CD14-positive monocyte (primary cell): ENCODE data around the gene AJUBA. TPM values are rescaled to one million over a fixed set of nuclear protein-coding genes. Genes with fewer than 3 reads are reported as not detected.

Experiments
- DNase-seq, 3 donors: peaks; one replicate each; pipeline ENCODE4 v3.0.0-alpha.2; 2011 to 2022
- H2AFZ ChIP-seq: 2 replicates; pipeline ENCODE4 v1.6.0; 2012; ENCODE audit warnings: mild to moderate bottlenecking, low read depth, low read length, inconsistent platforms; ENCODE audit not compliant: insufficient read depth, poor library complexity, severe bottlenecking
- H3K27ac ChIP-seq, 2 donors: 1 replicate in 1 of 2; 2 replicates in 1 of 2; pipeline ENCODE4 v1.5.1; 2012 to 2013; ENCODE audit warnings: low read length in 2 of 2, control low read depth in 1 of 2, inconsistent platforms in 1 of 2, low read depth in 1 of 2, mild to moderate bottlenecking in 1 of 2
- H3K27me3 ChIP-seq, 2 donors: one replicate each; pipeline versions ENCODE4 v1.6.0 to v1.6.1; 2011 to 2013; ENCODE audit warnings: low read length in 2 of 2; ENCODE audit not compliant: control insufficient read depth in 2 of 2, insufficient read depth in 2 of 2
- H3K36me3 ChIP-seq, 2 donors: replicated peaks in 1 of 2; 1 replicate in 1 of 2; 2 replicates in 1 of 2; pipeline versions ENCODE4 v1.5.1 to v1.6.1; 2012 to 2013; ENCODE audit warnings: low read length in 2 of 2, control low read depth in 1 of 2, inconsistent platforms in 1 of 2, mild to moderate bottlenecking in 1 of 2; ENCODE audit not compliant: insufficient read depth in 2 of 2, control insufficient read depth in 1 of 2
- H3K4me1 ChIP-seq, 2 donors: 1 replicate in 1 of 2; 2 replicates in 1 of 2; pipeline versions ENCODE4 v1.5.1 to v1.6.1; 2012 to 2013; ENCODE audit warnings: low read length in 2 of 2, control low read depth in 1 of 2, inconsistent platforms in 1 of 2, mild to moderate bottlenecking in 1 of 2, moderate library complexity in 1 of 2; ENCODE audit not compliant: insufficient read depth in 2 of 2, control insufficient read depth in 1 of 2
- H3K4me2 ChIP-seq: replicated peaks from 2 replicates; pipeline ENCODE3; 2012; ENCODE audit warnings: low read length, moderate library complexity, mild to moderate bottlenecking; ENCODE audit not compliant: poor library complexity, severe bottlenecking; ENCODE audit errors: extremely low read depth
- H3K4me3 ChIP-seq, 3 experiments: fragments of 200-600 bp in 1 of 3; sonication (generic) in 1 of 3; replicated peaks in 1 of 3; 1 replicate in 2 of 3; 2 replicates in 1 of 3; pipeline ENCODE4 v1.5.1; 2011 to 2013; ENCODE audit warnings: low read length in 3 of 3, mild to moderate bottlenecking in 3 of 3, control low read depth in 2 of 3, low read depth in 2 of 3, inconsistent platforms in 1 of 3, moderate library complexity in 1 of 3
- H3K79me2 ChIP-seq: 2 replicates; pipeline ENCODE4 v1.6.0; 2012; ENCODE audit warnings: mild to moderate bottlenecking, control low read depth, inconsistent platforms, low read length, moderate library complexity; ENCODE audit not compliant: insufficient read depth
- H3K9ac ChIP-seq: 2 replicates; pipeline ENCODE4 v1.6.0; 2017; ENCODE audit warnings: low read length, mild to moderate bottlenecking; ENCODE audit not compliant: insufficient read depth, poor library complexity, severe bottlenecking
- H3K9me3 ChIP-seq, 2 donors: replicated peaks in 1 of 2; 1 replicate in 1 of 2; 2 replicates in 1 of 2; pipeline versions ENCODE4 v1.5.1 to v1.6.1; 2012 to 2013; ENCODE audit warnings: low read length in 2 of 2, control low read depth in 1 of 2; ENCODE audit not compliant: control insufficient read depth in 1 of 2, insufficient read depth in 1 of 2
- H4K20me1 ChIP-seq: 2 replicates; pipeline ENCODE4 v1.6.0; 2012; ENCODE audit warnings: mild to moderate bottlenecking, low read length, control low read depth, moderate library complexity; ENCODE audit not compliant: insufficient read depth
- H3K27ac Mint-ChIP-seq, 7 donors: one replicate each; pipeline ENCODE4 v1.8.0; 2020; ENCODE audit warnings: mild to moderate bottlenecking in 7 of 7, mixed read lengths in 7 of 7, moderate library complexity in 6 of 7, inconsistent platforms in 2 of 7
- H3K27me3 Mint-ChIP-seq, 3 donors: one replicate each; pipeline ENCODE4 v1.8.0; 2021 to 2022; ENCODE audit warnings: low read depth in 3 of 3, mild to moderate bottlenecking in 3 of 3, mixed read lengths in 3 of 3, moderate library complexity in 3 of 3, inconsistent platforms in 1 of 3
- H3K36me3 Mint-ChIP-seq, 2 donors: one replicate each; pipeline ENCODE4 v1.8.0; 2020; ENCODE audit warnings: mixed read lengths in 2 of 2, inconsistent platforms in 1 of 2, mild to moderate bottlenecking in 1 of 2
- H3K4me1 Mint-ChIP-seq: one replicate; pipeline ENCODE4 v1.8.0; 2020; ENCODE audit warnings: mild to moderate bottlenecking, mixed read lengths
- H3K4me3 Mint-ChIP-seq, 2 donors: one replicate each; pipeline ENCODE4 v1.8.0; 2020; ENCODE audit warnings: mild to moderate bottlenecking in 2 of 2, mixed read lengths in 2 of 2, moderate library complexity in 1 of 2
- H3K9me3 Mint-ChIP-seq, 7 donors: one replicate each; pipeline ENCODE4 v1.8.0; 2020 to 2022; ENCODE audit warnings: mixed read lengths in 7 of 7, mild to moderate bottlenecking in 6 of 7, moderate library complexity in 6 of 7, inconsistent platforms in 2 of 7
- WGBS: methylation state at CpG from one replicate; pipeline ENCODE4 v1.1.5; 2013; ENCODE audit warnings: missing lambda C conversion rate; ENCODE audit not compliant: insufficient coverage; 5-methylcytosine and 5-hydroxymethylcytosine counted together
- intact Hi-C, 2 donors: fragments of 100-400 bp; cut with micrococcal nuclease; formaldehyde crosslinking; loops; one replicate each; pipeline versions ENCODE4 v1.15.0 to v1.15.1; 2023
- polyA plus RNA-seq, 3 donors: library from polyadenylated mRNA; depleted of rRNA in 1 of 3; unstranded in 2 of 3; stranded (reverse) in 1 of 3; fragments of 300-500 nt in 2 of 3; fragments of >200 nt in 1 of 3; fragmentation: Illumina TruSeq in 2 of 3; gene quantifications; 1 replicate in 2 of 3; 2 replicates in 1 of 3; pipeline ENCODE4 v1.2.3, GENCODE V29; 2012 to 2021
- TF ChIP-seq, protein P1 (sequence below): fragments of 200-600 bp; IDR thresholded peaks from one replicate; pipeline ENCODE4 v1.8.0; 2022; ENCODE audit warnings: antibody characterized with exemption, mild to moderate bottlenecking

The AJUBA gene
- polyA plus RNA-seq, 3 donors, result 0.04 TPM; not detected in 2

DNA sequence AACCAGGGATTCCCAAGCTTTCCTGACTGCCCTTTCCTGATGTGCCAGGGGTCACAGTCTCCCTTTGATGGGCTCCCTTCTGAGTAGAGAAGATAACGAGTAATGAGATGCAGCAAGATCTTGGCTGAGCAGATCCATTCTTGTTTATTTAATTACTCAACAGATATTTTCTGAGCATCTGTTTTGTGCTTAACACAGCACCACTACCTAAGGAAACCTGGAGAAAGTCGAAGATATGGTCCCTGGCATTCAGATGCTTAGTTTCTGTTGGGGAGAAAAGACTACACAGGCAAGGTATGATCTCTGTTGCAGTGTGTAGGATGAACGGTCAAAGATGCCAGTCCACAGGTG lies 3.9 kb downstream of the AJUBA start:
- Histone ChIP-seq H3K4me2 (no peak overlapping the region), H3K9me3 (peaks cover 0 to 4% of the 10 kb centered on the region in 2 donors), H3K27me3 (peaks cover 33 to 57% of the 10 kb centered on the region in 2 donors), H3K36me3 (no peaks in the 10 kb centered on the region), H3K4me3 (no peak overlapping the region), H3K4me1 (peaks cover 25 to 26% of the 10 kb centered on the region in 2 donors), H2AFZ (no peak overlapping the region), H4K20me1 (no peaks in the 10 kb centered on the region), H3K79me2 (no peaks in the 10 kb centered on the region), H3K9ac (no peak overlapping the region), H3K27ac (no peak overlapping the region)
- TF ChIP-seq, protein P1, sequence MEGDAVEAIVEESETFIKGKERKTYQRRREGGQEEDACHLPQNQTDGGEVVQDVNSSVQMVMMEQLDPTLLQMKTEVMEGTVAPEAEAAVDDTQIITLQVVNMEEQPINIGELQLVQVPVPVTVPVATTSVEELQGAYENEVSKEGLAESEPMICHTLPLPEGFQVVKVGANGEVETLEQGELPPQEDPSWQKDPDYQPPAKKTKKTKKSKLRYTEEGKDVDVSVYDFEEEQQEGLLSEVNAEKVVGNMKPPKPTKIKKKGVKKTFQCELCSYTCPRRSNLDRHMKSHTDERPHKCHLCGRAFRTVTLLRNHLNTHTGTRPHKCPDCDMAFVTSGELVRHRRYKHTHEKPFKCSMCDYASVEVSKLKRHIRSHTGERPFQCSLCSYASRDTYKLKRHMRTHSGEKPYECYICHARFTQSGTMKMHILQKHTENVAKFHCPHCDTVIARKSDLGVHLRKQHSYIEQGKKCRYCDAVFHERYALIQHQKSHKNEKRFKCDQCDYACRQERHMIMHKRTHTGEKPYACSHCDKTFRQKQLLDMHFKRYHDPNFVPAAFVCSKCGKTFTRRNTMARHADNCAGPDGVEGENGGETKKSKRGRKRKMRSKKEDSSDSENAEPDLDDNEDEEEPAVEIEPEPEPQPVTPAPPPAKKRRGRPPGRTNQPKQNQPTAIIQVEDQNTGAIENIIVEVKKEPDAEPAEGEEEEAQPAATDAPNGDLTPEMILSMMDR, result no peak
- peaks cover 34 to 47% (median 40%) of the 10 kb centered on the region in 3 donors for H3K27me3 Mint-ChIP-seq
- H3K4me3 Mint-ChIP-seq, result no peak overlapping the region
- peaks cover 6% of the 10 kb centered on the region for H3K4me1 Mint-ChIP-seq
- no peak overlapping the region for H3K27ac Mint-ChIP-seq
- H3K9me3 Mint-ChIP-seq, result peaks cover 0 to 5% (median 3%) of the 10 kb centered on the region in 7 donors
- no peaks in the 10 kb centered on the region for H3K36me3 Mint-ChIP-seq
- intact Hi-C loops, result no loop called here
- 90% methylated on average over 1 of the region's 3 CpGs for WGBS
- no peak for DNase-seq

DNA sequence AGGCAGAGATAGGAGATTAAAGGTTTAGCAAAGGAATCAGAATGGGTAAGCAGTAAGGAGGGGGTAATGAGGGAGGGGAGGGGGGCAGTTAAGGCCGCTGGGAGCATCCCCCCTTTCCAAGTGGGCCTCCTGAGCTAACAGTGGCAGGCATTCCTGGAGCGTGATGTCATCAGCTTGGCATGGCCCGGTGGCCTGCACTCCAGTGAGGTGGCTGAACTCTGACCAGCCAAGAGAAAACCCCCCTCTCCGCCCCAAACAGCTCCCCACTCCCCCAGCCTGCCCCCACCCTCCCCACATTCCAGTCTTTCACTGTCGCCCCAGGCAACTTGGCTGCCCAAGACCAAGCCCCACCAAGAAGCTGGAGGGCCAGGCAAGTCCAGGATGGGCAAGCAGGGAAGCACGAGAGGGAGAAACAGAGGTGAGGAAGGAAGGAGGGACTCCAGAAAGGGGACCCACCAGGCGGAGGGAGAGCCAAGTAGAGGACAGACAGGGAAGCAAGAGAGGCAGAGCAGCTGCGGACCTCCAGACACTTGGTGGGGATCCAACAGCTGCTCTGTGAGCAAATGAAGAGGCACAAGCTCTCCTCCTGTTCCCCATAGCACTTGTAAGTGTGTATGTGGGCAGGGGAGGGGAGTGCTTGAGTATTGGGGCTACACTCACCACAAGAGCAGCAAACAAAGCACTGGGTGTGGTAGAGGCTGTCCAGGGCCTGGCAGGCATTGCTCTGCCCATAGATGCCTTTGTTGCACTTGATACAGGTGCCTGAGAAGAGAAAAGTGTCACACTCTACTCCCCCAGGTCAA lies 4.5 kb downstream of the AJUBA start:
- peaks cover 0 to 4% of the 10 kb centered on the region in 2 donors for H3K9me3 ChIP-seq
- DNase-seq, result no peak
- Mint-ChIP-seq H3K27me3 (peaks cover 37 to 47% (median 40%) of the 10 kb centered on the region in 3 donors), H3K9me3 (peaks cover 0 to 5% (median 3%) of the 10 kb centered on the region in 7 donors), H3K4me1 (peaks cover 6% of the 10 kb centered on the region), H3K4me3 (peak overlapping the region in 1 of 2 donors; percentile 47), H3K36me3 (no peaks in the 10 kb centered on the region), H3K27ac (no peak overlapping the region)
- 77% methylated on average over 5 of the region's 8 CpGs for WGBS
- H3K36me3 ChIP-seq, result no peaks in the 10 kb centered on the region
- intact Hi-C loops, result no loop called here
- H4K20me1 ChIP-seq, result no peaks in the 10 kb centered on the region
- H3K9ac ChIP-seq, result no peak overlapping the region
- no peak overlapping the region for H3K4me2 ChIP-seq
- peaks cover 20 to 21% of the 10 kb centered on the region in 2 donors for H3K4me1 ChIP-seq
- H3K4me3 ChIP-seq, result no peak overlapping the region
- TF ChIP-seq, protein P1, result no peak
- peaks cover 33 to 57% of the 10 kb centered on the region in 2 donors for H3K27me3 ChIP-seq
- no peak overlapping the region for H2AFZ ChIP-seq
- H3K79me2 ChIP-seq, result no peaks in the 10 kb centered on the region
- H3K27ac ChIP-seq, result no peak overlapping the region
